Measurements from ENCODE around the gene MMP20. TPM values are rescaled to one million over a fixed set of nuclear protein-coding genes. Genes with fewer than 3 reads are reported as not detected.

Gene MMP20
- total and polyA plus RNA-seq, 2 of the 13 experiments (the other 11 are each of a cell fraction or from before 2014, with no cell fraction given) = 0.05 TPM; not detected in 1

DNA sequence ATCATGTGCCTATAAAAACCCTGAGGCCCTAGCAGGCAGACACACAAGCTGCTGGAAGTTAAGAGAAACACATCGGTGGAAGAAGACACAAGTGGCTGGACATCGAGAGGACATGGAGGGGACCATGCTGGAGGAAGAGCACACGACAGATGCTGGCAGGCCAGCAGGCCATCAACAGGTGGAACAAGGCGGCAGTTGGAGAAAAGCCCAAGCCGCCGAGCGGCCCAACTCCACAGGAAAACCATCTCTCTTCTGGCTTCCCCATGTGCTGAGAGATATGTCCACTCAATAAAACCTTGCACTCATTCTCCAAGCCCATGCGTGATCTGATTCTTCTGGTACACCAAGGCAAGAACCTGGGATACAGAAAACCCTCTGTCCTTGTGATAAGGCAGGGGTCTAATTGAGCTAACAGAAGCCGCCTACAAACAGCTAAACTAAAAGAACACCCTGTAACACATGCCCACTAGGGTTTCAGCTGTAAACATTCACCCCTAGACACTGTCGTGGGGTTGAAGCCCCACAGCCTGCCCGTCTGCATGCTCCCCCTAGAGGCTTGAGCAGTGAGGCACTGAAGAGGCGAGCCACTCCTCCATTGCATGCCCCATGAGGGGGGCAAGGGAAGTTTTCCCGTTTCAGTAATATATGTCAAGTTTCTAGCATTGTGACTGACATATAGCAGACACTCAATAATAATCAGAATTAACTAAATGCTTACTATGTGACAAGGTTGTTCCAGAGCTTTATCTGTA lies 39.0 kb upstream of the MMP20 start:
- no TSS peak for BruUV-seq (replicated peaks)
- Histone ChIP-seq H3K27me3 (ENCODE audit: control insufficient read depth in 1 of 2, insufficient read depth in 2 of 2, low read length in 2 of 2) (no peaks in the 10 kb centered on the region; a peak in 1 of 5 replicates), H2AFZ (ENCODE audit: low read length) (no peak overlapping the region), H3K36me3 (replicated peaks in 1 of 2; ENCODE audit: control insufficient read depth in 1 of 2, insufficient read depth in 2 of 2, low read length in 2 of 2) (no peaks in the 10 kb centered on the region), H3K9me3 (ENCODE audit: low read length) (no peaks in the 10 kb centered on the region), H3K4me3 (replicated peaks in 1 of 3; ENCODE audit: insufficient read depth in 1 of 3, low read depth in 2 of 3, low read length in 3 of 3) (no peak overlapping the region), H3K4me2 (ENCODE audit: low read depth, low read length) (no peak overlapping the region), H3K9ac (ENCODE audit: insufficient read depth, low read depth, low read length) (no peak overlapping the region), H3K4me1 (ENCODE audit: insufficient read depth, low read length) (peaks cover 7% of the 10 kb centered on the region; the same call in 1 of the 2 replicates), H4K20me1 (ENCODE audit: insufficient read depth, low read length) (no peaks in the 10 kb centered on the region), H3K79me2 (ENCODE audit: insufficient read depth, low read length) (no peaks in the 10 kb centered on the region), H3K27ac (ENCODE audit: extremely low read length, insufficient read depth, low read length) (no peak overlapping the region)
- 71% methylated on average over 11 of the region's 13 CpGs for WGBS (ENCODE audit: low lambda C conversion rate)
- in situ Hi-C loops (cut with HindIII; ENCODE audit: extremely low pct_ligation_motif_present, low pct_unique_long_range_greater_than_20kb) (loop anchor here (5.0 kb wide), 1 partner anchor 317 kb away; the partner anchor contains the start of gene BIRC2), intact Hi-C loops (cut with micrococcal nuclease; ENCODE audit: unreplicated experiment) (no loop called here)
- TF ChIP-seq SMC3 (IDR thresholded peaks at IDR 0.05; ENCODE audit: low read length) (peak; percentile 7; the same call in 1 of the 2 replicates), KAT7 (CRISPR knock-in tag; IDR thresholded peaks at IDR 0.05; ENCODE audit: borderline replicate concordance) (no peak), GATA4 (IDR thresholded peaks at IDR 0.05; ENCODE audit: borderline replicate concordance, low read depth) (no peak), ZNF83 (CRISPR knock-in tag; IDR thresholded peaks at IDR 0.05; ENCODE audit: borderline replicate concordance) (no peak), STAG1 (CRISPR knock-in tag; IDR thresholded peaks at IDR 0.05) (peak; percentile 49)
- TF ChIP-seq, protein P1, sequence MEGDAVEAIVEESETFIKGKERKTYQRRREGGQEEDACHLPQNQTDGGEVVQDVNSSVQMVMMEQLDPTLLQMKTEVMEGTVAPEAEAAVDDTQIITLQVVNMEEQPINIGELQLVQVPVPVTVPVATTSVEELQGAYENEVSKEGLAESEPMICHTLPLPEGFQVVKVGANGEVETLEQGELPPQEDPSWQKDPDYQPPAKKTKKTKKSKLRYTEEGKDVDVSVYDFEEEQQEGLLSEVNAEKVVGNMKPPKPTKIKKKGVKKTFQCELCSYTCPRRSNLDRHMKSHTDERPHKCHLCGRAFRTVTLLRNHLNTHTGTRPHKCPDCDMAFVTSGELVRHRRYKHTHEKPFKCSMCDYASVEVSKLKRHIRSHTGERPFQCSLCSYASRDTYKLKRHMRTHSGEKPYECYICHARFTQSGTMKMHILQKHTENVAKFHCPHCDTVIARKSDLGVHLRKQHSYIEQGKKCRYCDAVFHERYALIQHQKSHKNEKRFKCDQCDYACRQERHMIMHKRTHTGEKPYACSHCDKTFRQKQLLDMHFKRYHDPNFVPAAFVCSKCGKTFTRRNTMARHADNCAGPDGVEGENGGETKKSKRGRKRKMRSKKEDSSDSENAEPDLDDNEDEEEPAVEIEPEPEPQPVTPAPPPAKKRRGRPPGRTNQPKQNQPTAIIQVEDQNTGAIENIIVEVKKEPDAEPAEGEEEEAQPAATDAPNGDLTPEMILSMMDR (CRISPR knock-in tag; IDR thresholded peaks at IDR 0.05) = peak; percentile 68
- no peak for FAIRE-seq
- peak; percentile 7 for DNase-seq (ENCODE audit: low spot score)
- ATAC-seq = peak; percentile 97
- CTCF ChIA-PET (ENCODE audit: low intra/inter-chr PET ratio, low total read pairs) = interaction anchor here (0.8 kb wide), 2 partner anchors 71 to 170 kb away, joined by 3 read pairs; no protein-coding TSS in a partner anchor
- POLR2A ChIA-PET = no interaction called here

Data from HepG2 (cell line).